ENCODE measurements around the gene ZNF529. TPM values are rescaled to one million over a fixed set of nuclear protein-coding genes. Genes with fewer than 3 reads are reported as not detected.
"Not testable (repeated sequence)": the region's sequence is repeated elsewhere in the genome, so short reads cannot be mapped to it uniquely, and the experiment has no call there.

The ZNF529 gene
- total RNA-seq = 7.4 TPM
- long read RNA-seq, partial matches to known transcripts = 0 of 5 reads
- long read RNA-seq, other reads (novel, unspliced or antisense) = 5 of 5 reads

DNA sequence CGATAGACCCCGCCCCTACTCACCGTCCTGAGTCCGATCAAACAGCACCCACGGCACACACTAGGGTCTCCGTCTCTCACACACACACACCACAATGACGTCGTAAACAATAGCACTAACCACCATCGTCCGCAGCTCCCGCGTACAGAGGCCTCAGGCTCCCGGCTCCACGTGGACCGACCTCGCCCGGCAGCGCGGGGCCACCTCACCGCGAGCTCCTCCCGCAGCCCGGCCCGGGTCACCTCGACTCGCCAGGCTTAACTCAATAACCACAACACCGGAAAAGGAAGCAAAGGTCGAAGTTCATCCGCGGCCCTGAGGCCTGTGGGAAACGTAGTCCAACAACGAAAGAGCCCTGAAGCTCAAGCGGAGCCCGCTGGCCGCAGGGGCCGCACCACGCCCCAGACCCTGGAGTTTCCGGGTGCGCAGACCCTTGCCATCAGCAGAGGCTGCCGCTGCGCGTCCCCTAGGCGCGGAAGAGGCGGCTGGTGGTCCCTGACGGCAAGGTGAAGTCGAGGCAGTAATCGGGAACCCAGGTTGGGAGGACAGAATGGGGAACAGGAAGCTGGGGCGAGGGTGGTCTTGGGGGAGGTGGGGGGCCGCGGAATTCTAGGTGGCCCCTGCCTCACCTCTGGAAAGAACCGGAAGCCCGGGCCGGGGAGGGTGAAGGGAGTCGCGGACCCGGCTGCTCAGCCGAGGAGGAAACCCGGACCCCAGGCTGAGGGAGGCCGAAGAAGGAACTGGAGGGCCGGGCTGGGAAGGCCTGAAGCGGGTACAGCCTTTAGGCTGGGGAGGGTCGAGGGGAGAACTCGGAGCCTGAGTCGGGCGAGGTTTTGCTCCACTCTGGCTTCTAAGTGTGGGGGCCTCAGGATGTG lies at the start of gene ZNF529:
Gene ZNF529, minus strand, starts transcription at position 273 of the 875 bp plus-strand sequence. CDS start 946 bp downstream, outside the sequence.
- peak; percentile 95 for DNase-seq (ENCODE audit: low spot score)

DNA sequence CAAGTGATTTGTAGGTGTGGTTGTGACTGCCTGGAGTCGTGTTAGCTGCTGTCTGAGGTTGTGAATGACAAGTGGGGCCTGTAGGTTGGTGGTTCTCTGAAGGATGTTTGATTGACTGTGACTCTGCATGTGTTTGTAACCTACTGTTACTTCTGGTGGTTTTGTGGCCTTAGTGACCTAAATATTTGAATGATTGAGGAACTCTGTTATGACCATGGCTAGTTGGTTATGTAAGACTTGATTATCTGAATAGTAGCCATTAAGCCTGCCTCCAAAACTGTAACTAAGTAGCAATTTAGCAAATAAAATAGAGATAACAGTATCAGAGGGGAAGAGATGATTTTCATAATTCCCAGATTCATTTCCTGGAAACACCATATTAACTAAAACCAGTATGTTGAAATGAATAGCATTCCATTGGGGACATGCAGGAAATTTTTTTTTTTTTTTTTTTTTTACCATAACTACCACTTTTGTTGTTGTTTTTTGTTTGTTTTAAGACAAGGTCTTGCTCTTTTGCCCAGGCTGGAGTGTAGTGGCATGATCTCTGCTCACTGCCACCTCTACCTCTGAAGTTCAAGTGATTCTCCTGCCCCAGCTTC lies 32.9 kb upstream of the ZNF529 start:
- DNase-seq (ENCODE audit: low spot score) = no peak

DNA sequence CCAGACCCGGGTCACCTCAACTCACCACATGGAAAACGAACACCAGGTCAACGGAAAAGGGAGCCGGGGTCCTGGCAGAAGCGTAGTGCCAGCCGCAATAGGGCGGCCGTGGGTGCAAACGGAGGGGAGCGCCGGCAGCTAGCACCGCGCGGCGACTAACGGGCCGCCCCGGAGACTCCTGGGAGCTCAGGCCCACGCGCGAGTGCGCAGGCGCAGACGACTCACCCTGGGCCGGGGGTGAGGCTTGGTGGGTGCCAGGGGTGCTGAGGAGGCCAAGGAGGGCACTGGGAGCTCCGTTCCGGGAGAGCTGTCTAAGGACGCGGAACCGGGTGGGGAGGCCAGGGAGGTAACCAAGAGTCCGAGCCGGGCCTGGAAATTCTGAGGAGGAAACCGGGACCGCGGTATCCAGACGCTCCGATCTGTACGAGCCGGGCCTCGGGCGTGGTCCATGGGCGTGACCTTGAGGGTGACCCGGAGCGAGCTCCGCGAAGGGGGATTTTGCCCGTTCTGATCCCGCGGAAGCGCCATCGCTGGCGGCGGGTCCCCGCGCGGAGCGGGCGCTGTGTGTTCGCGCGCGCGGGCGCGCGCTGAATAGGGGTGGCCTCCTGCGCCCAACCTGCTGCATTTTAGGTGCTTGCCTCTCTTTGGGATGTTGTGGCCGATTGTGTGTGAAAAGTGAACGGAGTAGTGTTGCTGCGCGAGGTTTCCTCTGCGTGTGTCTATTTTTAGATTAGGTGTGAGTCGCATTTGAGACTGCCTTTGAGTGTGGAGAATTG lies 32.2 kb upstream of the ZNF529 start, which contains the start of gene ZNF382:
Gene ZNF382, plus strand, starts transcription at position 213 of the 776 bp plus-strand sequence. CDS start 4,602 bp downstream, outside the sequence.
- peak; percentile 92 for DNase-seq (ENCODE audit: low spot score)

DNA sequence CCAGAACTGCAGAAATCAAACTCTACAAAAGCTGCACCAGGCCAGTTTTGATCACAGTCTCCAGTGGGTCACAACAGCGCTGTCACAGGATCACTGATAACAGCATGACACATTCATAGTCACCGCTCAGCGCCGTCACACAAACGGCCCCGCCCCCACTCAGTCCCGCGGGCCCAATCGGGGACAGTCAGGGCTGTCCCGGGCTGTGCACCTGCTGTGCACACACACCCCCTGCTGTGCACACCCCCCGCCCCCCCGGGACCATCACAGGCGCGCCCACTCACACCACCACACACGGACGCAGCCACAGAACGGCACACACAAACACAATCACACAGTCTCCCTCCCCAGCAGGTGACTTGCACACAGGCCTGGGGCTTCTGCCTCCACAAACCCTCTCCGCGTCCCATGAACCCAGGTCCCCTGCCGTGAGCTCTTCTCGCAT lies 31.6 kb upstream of the ZNF529 start:
- no peak for DNase-seq (ENCODE audit: low spot score)

DNA sequence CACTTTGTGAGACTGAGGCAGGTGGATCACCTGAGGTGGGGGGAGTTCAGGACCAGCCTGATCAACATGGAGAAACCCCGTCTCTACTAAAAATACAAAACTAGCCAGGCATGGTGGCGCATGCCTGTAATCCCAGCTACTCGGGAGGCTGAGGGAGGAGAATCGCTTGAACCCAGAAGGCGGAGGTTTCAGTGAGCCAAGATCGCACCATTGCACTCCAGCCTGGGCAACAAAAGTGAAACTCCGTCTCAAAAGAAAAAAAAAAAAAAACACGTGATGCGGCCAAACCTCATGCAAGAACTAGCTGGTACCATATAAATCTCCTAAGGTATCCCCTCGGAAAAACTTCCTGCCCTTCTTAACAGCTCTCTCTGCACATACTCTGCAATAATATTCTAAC lies 29.6 kb upstream of the ZNF529 start:
- DNase-seq (ENCODE audit: low spot score) = not testable (repeated sequence)

DNA sequence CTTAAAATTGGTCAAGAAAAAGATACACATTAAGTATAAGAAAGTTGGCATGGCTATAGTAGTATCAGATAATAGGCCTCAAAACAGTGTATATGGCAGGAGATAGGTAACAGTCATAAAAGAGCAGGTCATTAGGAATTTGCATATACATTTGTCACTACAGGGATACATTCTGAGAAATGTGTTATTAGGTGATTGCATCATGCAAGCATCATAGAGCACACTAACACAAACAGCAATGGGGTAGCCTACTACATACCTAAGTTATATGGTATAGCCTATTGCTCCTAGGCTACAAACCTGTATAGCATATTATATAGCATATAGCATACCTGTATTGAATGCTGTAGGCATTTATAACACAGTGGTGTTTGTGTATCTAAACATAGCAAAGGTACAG lies 6.2 kb upstream of the ZNF529 start:
- DNase-seq (ENCODE audit: low spot score) = no peak

DNA sequence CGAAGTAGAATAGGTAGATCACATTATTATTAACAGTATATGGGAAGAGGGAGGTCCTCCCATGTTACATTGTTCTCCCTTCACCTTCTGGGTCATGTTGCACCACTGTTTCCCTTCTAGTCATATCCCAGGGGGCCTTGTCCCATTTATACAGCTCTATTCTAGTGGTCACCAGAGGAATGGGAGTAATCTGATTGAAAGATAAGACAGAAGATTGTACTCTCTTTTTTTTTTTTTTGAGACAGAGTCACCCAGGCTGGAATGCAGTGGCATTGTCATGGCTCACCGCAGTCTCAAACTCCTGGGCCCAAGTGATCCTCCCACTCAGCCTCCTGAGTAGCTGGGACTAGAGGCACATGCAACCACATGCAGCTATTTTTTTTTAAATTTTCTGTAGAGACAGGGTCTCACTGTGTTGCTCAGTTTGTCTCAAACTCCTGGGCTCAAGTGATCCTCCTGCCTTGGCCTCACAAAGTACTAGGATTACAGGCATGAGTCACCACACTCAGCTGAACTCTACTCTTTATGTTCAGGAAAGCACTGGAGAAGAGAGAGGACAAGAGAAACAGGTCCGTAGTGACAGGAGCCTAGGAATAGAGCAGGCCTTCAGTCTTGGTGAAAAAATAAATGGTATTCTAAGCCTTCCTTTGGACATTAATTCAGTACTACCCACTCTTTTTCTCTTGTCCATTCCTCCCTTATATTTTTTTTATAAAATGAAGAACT lies 4.3 kb upstream of the ZNF529 start:
- no peak for DNase-seq (ENCODE audit: low spot score)

DNA sequence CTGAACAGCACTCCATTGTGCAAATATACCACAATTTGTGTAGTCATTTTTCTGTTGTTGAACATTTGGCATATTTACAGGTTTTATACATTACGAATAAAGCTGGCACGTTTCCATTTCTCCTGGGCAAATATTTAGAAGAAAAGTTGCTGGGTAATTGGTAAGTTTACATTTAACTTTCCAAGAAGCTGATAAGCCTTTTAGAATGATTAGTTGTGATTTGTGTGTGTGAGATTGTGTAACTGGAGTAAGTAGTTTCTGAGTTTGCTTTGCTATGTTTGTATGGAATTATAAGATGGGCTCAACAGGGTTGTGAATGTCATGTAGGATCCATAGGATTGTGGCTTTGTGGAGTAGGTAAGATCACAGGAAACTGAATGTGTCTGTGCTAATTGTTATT lies 1.6 kb upstream of the ZNF529 start:
- no peak for DNase-seq (ENCODE audit: low spot score)

DNA sequence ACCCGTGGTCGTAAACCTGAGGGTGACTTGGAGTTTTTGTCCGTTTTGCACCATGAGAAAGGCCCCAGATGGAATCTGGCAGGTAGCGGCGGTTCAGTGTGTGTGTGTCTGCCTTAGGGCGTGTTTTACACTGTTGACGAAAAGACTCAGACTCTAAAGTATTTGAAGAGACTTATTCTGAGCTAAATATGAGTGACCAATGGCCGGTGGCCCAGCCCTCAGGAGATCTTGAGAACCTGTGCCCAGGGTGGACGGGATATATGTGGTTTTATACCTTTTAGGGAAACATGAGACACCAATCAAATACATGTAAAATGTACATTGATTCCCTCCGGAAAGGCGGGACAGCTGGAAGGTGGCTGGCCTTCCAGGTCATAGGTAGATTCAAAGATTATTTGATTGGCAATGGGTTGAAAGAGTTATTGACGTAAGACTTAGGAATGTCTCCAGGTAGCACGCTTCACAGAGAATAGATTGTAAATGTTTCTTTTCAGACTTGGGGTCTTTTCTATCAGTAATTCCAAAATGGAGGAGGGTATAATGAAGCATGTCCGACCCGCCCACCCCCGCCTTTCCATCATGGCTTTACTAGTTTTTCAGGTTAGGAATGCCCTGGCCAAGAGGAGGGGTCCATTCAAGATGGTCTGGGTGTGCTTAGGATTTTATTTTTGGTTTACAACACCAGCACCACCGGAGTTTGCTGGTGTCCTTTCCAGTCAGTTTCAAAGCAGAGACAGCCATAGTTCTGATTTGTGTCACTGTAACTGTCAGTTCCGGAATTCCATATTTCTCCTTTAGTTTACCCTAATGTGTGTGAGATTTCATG lies 1.0 kb upstream of the ZNF529 start:
- no peak for DNase-seq (ENCODE audit: low spot score)

DNA sequence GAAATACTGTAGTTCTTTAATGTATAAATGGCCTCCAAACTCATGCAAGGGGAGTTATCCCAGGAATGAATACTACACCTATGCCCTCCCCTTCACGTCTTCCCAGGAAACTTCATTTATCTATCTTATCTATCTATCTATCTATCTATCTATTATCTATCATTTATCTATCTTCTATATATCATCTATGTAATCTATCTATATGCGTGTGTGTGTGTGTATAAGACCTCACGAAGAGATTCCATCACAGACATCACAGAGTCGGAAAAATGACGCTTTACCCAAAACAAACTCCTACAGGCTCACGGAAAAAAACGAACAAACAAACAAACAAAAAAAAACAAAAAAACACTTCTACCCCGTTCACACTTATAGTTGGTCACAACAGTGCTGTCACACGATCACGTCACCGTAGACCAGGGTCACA lies 486 bp downstream of the ZNF529 start:
- no peak for DNase-seq (ENCODE audit: low spot score)

DNA sequence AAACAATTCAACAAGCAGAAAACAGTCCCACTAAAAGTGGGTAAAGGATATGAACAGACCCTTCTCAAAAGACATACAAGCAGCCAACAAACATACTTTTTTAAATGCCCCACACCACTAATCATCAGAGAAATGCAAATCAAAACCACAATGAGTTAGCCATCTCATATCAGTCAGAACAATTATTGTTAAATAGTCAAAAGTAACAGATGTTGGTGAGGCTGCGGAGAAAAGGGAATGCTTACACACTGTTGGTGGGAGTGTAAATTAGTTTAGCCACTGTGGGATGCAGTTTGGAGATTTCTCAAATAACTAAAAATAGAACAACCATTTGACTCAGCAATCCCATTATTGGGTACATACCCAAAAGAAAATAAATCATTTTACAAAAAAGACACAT lies 8.7 kb downstream of the ZNF529 start:
- no peak for DNase-seq (ENCODE audit: low spot score)

DNA sequence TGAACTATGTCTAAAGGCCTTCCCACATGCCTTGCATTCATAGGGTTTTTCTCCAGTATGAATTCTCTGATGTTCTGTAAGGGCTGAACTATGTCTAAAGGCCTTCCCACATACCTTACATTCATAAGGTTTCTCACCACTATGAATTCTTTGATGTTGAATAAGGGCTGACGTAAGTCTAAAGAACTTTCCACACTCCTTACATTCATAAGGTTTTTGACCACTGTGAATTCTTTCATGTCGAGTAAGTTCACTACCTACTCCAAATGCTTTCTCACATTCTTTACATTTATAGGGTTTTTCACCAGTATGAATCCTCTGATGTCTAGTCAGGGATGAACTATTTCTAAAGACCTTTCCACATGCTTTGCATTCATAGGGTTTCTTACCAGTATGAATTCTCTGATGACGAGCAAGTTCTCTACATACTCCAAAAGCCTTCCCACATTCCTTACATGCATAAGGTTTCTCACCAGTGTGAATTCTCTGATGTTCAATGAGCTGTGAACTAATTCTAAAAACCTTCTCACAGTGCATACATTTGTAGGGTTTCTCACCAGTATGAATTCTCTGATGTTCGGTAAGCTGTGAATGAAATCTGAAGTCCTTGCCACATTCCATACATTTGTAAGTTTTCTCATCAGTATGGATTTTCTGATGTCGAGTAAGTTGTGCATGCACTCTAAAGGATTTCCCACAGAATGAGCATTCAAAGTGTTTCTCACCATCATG lies 25.9 kb downstream of the ZNF529 start:
- DNase-seq (ENCODE audit: low spot score) = no peak

DNA sequence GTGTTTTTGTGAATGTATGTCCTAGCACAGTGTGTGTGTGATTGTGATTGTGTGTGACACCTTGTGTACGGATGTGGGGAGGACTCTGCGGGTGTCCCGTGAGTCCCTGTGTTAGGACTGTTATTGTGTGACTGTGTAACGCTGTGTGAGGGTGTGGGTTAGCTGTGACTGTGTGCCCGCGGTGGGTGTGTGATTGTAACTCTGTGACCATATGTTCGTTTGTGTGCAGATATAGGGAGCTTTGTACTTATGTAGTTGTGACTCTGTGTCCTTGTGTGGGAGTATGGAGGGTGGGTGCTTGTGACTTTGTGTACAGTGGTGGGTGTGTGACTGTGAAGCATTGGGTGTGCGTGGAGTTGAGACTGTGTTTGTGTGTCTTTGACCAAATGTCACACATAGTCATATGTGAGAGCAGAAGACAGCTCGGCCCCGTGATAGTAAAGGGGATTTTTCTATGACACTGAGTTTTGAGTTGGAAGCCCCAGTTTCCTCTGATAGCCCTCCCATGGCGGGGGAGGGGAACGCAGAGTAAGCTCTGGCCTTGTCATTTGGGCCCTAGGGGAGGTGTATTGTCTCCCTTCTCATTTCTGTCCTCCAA lies 44.1 kb downstream of the ZNF529 start:
- DNase-seq (ENCODE audit: low spot score) = no peak

DNA sequence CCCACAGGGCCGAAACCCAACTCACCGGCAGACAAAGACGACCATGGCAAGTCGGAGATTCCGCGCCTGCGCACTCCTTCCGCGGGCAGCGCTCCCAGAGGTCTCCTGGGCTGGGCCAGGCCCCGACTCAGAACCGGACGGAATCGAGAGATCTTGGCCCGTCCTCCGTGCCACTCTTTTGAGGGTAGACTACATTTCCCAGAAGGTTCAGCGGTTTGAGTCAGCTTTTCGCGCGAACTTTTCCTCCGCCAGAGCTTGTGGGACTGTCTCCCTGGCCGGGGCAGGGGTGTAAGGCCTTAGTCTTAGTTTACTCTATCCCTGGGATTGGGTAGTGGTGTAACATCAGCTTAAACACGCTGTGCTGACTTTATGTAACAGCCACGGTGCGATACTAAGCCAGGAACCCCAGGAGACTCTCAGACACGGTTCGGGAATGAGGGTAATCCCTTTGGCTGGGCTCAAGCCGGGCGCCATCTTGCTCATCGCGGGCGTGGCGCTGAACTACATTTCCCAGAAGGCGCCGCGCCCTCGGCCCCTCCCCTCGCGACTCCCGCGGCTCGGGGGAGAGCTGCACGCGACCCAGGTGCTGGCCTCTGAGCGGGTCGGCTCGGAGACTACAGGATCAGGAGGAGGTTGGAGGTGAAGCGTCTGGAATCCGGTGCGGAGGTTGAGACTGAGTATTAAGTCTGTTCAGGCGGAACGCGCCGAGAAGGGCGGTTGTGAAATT lies 44.7 kb downstream of the ZNF529 start, which contains the start of gene ZNF260:
Gene ZNF260, minus strand, starts transcription at position 78 of the 727 bp plus-strand sequence. CDS start 13,033 bp downstream, outside the sequence.
- DNase-seq (ENCODE audit: low spot score) = peak; percentile 98

DNA sequence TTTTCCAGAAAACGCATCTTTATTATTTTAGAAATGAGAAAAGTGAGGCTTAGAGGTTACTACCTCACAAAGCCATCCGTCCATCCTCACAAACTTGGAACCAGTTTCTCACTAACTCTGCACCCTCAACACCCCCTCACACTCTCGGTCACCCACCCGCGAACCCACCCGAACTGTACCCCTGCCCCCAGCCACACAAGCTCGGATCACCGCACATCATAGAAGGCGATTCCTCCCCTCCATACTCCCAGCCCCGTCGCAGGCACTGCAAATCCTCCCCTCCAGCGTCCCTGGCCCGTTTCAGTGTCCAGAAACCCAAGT lies 45.3 kb downstream of the ZNF529 start:
- DNase-seq (ENCODE audit: low spot score) = no peak

DNA sequence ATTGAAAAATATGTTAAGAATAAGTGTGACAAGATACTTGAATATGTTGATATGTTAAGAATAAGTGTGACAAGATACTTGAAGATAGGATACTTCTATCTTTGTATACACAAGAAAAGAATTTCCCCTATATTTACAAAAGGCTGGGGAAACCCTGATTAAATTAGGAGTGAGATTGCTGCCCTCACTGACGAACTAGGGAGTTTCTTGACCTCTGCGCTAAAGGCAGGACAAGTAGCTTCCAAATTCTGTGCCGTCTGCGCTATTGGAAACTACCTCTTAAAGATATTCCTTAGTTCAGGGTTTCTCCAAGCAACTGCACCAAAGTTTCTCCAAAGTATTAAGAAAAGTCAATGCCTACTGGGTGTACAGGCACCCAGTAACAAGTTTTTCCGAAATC lies 45.8 kb downstream of the ZNF529 start:
- no peak for DNase-seq (ENCODE audit: low spot score)

DNA sequence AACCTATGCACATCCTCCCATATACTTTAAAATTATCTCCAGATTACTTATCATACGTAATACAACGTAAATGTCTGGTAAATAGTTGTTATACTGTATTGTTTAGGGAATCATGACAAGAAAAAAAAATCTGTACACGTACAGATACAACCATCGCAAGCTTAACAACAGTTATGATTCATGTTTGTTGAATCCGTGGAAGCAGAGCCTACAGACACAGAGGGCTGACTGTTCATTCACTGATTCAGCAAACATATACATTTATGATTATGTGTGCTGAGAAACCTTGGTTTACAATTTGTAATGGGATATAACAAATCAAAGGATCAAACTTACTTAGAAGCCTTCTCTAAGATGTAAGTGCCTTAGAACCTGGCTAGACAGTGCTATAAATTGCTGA lies 46.5 kb downstream of the ZNF529 start:
- DNase-seq (ENCODE audit: low spot score) = no peak

DNA sequence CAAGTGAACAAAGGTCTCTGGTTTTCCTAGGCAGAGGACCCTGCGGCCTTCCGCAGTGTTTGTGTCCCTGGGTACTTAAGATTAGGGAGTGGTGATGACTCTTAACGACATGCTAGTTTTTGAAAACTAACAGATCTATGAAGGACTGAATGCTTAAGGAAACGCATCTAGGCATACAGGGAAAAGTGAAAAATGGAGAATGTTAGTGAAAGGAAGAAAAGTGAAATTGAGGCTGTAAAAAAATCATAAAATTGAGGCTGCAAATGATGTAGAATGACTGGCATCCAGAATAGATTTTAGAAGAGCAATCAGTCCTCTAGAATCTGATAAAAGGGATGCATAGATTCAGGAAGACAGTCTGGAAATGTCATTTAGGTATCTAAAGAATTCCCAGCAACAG lies 48.5 kb downstream of the ZNF529 start:
- DNase-seq (ENCODE audit: low spot score) = no peak
